OCI-LY3 (cell line): ENCODE measurements around the gene TAS2R1.

Experiments
- H2AFZ ChIP-seq: fragments of 200-600, 300-600 bp; shearing (Covaris generic); 2 replicates; pipeline ENCODE4 v1.6.0; 2014; ENCODE audit warnings: antibody characterized with exemption, low read depth, low read length
- H3K27ac ChIP-seq: fragments of 200-600, 300-600 bp; sonication (generic); 2 replicates; pipeline ENCODE4 v1.5.1; 2014; ENCODE audit warnings: mild to moderate bottlenecking, low read length, moderate library complexity, mixed read lengths
- H3K27me3 ChIP-seq: fragments of 200-600, 300-600 bp; sonication (generic); 2 replicates; pipeline ENCODE4 v1.6.1; 2014; ENCODE audit warnings: low read depth, low read length, mixed read lengths
- H3K36me3 ChIP-seq: fragments of 200-600, 300-600 bp; sonication (generic); replicated peaks from 2 replicates; pipeline ENCODE3; 2014; ENCODE audit warnings: low read depth, low read length, mixed read lengths
- H3K4me1 ChIP-seq: fragments of 300-600, 200-600 bp; sonication (generic); 2 replicates; pipeline ENCODE4 v1.6.1; 2014; ENCODE audit warnings: low read length, mixed read lengths
- H3K4me2 ChIP-seq: fragments of 200-600, 300-600 bp; sonication (generic); 2 replicates; pipeline ENCODE4 v1.6.1; 2014; ENCODE audit warnings: low read length, mixed read lengths
- H3K4me3 ChIP-seq: fragments of 300-600, 200-600 bp; sonication (generic); 2 replicates; pipeline ENCODE4 v1.5.1; 2014; ENCODE audit warnings: antibody characterized with exemption, mild to moderate bottlenecking, low read length, moderate library complexity
- H3K79me2 ChIP-seq: fragments of 300-600, 200-600 bp; shearing (Covaris generic); 2 replicates; pipeline ENCODE4 v1.6.1; 2014; ENCODE audit warnings: mild to moderate bottlenecking, low read length, mixed read lengths
- H3K9ac ChIP-seq: fragments of 300-600, 200-600 bp; shearing (Covaris generic); 2 replicates; pipeline ENCODE4 v1.6.0; 2014; ENCODE audit warnings: mild to moderate bottlenecking, low read length, moderate library complexity
- H3K9me3 ChIP-seq: fragments of 200-600, 300-600 bp; shearing (Covaris generic); 2 replicates; pipeline ENCODE4 v1.6.1; 2014; ENCODE audit warnings: low read length, mixed read lengths; ENCODE audit not compliant: insufficient read depth
- H4K20me1 ChIP-seq: fragments of 200-600, 300-600 bp; sonication (generic); 2 replicates; pipeline ENCODE4 v1.6.1; 2016; ENCODE audit warnings: low read length, mixed read lengths; ENCODE audit not compliant: insufficient read depth
- EZH2phosphoT487 ChIP-seq: fragments of 200-600 bp; shearing (Covaris generic); IDR thresholded peaks from 2 replicates; pipeline ENCODE4 v1.6.1; 2018; ENCODE audit warnings: antibody characterized with exemption, mixed run types, low read depth
- TF ChIP-seq, protein P1 (sequence below): fragments of 200-600, 300-600 bp; sonication (generic); IDR thresholded peaks from 2 replicates; pipeline ENCODE4 v1.5.1; 2014; ENCODE audit warnings: antibody characterized with exemption, low read length, low read depth

TAS2R1 gene

DNA sequence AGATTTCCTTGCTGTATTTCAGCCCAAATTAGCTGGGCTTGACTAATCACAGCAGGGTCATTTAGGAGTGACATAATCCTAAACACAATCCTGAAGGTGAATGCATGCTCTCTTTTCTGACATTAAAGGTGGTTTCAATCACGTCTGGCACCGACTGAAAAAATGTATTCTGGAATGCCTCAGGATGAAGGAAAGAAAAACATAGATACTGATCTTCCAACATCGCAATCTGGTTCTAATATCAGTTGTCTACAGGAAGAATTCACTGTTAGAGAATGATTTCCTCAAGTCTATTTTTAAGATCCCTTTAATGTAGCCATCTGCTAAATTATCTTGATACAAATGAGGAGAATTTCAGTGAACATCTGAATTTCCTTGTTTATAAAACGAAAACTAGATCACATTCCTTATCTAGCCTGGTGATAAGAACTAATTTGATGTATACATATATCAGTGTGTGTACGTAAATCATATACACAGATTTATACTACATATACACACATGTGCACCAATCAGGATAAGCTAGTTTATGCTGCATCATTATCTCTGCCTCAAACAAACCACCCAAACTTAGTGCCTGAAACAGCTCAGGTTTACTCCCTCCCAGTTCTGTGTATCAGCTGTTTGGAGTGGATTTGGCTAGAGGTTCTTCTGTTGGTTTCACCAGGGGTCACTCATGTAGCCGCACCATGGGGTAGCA, 31.3 kb upstream of the TAS2R1 start:
- H3K4me2 ChIP-seq, result no peak overlapping the region
- no peaks in the 10 kb centered on the region for H3K27me3 ChIP-seq
- no peaks in the 10 kb centered on the region for H3K4me1 ChIP-seq
- TF ChIP-seq, protein P1, sequence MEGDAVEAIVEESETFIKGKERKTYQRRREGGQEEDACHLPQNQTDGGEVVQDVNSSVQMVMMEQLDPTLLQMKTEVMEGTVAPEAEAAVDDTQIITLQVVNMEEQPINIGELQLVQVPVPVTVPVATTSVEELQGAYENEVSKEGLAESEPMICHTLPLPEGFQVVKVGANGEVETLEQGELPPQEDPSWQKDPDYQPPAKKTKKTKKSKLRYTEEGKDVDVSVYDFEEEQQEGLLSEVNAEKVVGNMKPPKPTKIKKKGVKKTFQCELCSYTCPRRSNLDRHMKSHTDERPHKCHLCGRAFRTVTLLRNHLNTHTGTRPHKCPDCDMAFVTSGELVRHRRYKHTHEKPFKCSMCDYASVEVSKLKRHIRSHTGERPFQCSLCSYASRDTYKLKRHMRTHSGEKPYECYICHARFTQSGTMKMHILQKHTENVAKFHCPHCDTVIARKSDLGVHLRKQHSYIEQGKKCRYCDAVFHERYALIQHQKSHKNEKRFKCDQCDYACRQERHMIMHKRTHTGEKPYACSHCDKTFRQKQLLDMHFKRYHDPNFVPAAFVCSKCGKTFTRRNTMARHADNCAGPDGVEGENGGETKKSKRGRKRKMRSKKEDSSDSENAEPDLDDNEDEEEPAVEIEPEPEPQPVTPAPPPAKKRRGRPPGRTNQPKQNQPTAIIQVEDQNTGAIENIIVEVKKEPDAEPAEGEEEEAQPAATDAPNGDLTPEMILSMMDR, result no peak
- no peak for TF ChIP-seq EZH2phosphoT487
- H3K9ac ChIP-seq, result no peak overlapping the region
- no peaks in the 10 kb centered on the region for H3K79me2 ChIP-seq
- no peaks in the 10 kb centered on the region for H3K36me3 ChIP-seq
- H3K27ac ChIP-seq, result no peak overlapping the region
- H4K20me1 ChIP-seq, result no peaks in the 10 kb centered on the region
- H3K4me3 ChIP-seq, result no peak overlapping the region
- no peak overlapping the region for H2AFZ ChIP-seq
- no peaks in the 10 kb centered on the region for H3K9me3 ChIP-seq

DNA sequence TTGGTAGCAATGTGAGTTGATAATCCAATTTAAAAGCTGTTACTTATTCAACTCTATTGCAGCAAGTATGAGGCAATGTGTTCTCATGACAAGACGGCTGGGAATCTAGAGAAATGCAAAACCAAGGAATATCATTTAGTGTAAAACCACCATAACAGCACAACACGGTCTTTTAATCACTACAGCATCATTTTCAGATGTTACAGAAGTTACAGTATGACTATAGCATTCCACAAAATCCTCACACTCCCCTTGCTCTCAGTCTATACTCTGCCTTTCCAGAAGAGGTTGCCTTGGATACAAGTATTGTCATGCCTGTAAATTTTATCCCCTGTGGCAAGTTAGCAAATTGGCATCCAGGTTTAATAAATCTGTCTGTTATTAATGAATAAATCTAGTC, 28.6 kb upstream of the TAS2R1 start:
- Histone ChIP-seq H3K4me1 (no peaks in the 10 kb centered on the region), H3K4me3 (no peak overlapping the region), H3K79me2 (no peaks in the 10 kb centered on the region), H2AFZ (no peak overlapping the region), H3K27me3 (no peaks in the 10 kb centered on the region), H3K4me2 (no peak overlapping the region), H4K20me1 (no peaks in the 10 kb centered on the region), H3K27ac (no peak overlapping the region), H3K9me3 (no peaks in the 10 kb centered on the region), H3K9ac (no peak overlapping the region), H3K36me3 (no peaks in the 10 kb centered on the region)
- TF ChIP-seq EZH2phosphoT487, result no peak
- TF ChIP-seq, protein P1, result no peak

DNA sequence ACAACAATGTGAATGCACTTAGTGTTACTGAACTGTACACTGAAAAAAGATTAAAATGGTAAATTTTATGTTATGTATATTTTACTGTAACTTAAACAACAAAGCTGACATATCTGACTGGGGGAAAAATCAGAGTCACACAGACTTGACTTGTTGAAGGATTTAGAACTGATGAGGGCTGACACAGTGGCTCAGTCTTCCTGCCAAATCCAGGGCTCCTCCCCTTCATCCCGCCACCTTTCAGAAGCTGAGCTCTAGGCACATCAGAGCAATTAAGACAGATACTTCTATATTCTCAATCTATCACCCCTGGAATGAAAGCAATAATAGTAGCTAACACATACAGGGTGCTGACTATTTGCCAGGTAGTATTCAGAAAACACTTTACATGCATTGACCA, 27.7 kb upstream of the TAS2R1 start:
- H2AFZ ChIP-seq, result no peak overlapping the region
- no peak overlapping the region for H3K9ac ChIP-seq
- H3K4me3 ChIP-seq, result no peak overlapping the region
- no peaks in the 10 kb centered on the region for H3K27me3 ChIP-seq
- H3K36me3 ChIP-seq, result no peaks in the 10 kb centered on the region
- H3K4me1 ChIP-seq, result no peaks in the 10 kb centered on the region
- TF ChIP-seq, protein P1, result no peak
- no peak for TF ChIP-seq EZH2phosphoT487
- H3K9me3 ChIP-seq, result no peaks in the 10 kb centered on the region
- no peak overlapping the region for H3K4me2 ChIP-seq
- H3K79me2 ChIP-seq, result no peaks in the 10 kb centered on the region
- H4K20me1 ChIP-seq, result no peaks in the 10 kb centered on the region
- no peak overlapping the region for H3K27ac ChIP-seq

DNA sequence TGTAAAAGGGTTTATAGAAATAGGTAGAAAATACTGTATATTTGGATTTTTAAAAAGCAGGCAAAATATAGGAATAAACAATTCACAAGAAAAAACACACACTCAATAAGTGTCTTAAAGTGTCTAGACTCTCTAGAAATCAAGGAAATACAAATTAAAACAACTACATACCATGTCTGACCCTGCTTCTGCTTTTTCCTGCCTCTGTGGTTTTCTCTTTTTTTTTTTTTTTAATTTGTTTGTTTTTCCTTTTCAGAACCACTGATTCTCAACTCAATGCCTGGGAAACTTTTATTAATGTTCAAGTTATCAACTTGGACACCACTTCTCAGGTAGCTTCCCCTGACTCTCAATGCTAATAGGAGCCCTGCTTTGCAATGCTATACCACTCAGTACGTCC, 25.5 kb upstream of the TAS2R1 start:
- Histone ChIP-seq H3K36me3 (no peaks in the 10 kb centered on the region), H4K20me1 (no peaks in the 10 kb centered on the region), H3K4me3 (no peak overlapping the region), H2AFZ (no peak overlapping the region), H3K27ac (no peak overlapping the region), H3K27me3 (no peaks in the 10 kb centered on the region), H3K4me1 (no peaks in the 10 kb centered on the region), H3K9me3 (no peaks in the 10 kb centered on the region), H3K4me2 (no peak overlapping the region), H3K79me2 (no peaks in the 10 kb centered on the region), H3K9ac (no peak overlapping the region)
- no peak for TF ChIP-seq EZH2phosphoT487
